K562 (cell line): ENCODE measurements around the gene RAB24. TPM values are rescaled to one million over a fixed set of nuclear protein-coding genes. Genes with fewer than 3 reads are reported as not detected.

Experiments
- ARID1B ChIP-seq: fragments of 450-650 bp; IDR thresholded peaks from 2 replicates; pipeline ENCODE4 v1.6.1; 2016; ENCODE audit warnings: antibody characterized with exemption, mild to moderate bottlenecking, inconsistent platforms
- CBX2 ChIP-seq: fragments of 200-600 bp; sonication (generic); IDR thresholded peaks from one replicate; pipeline ENCODE4 v1.6.1; 2012; ENCODE audit warnings: mild to moderate bottlenecking, low read length, inconsistent platforms; ENCODE audit not compliant: insufficient read depth, poor library complexity, severe bottlenecking
- CEBPZ ChIP-seq: fragments of 150-350 bp; IDR thresholded peaks from 2 replicates; pipeline ENCODE4 v1.6.1; 2014; ENCODE audit warnings: low read depth, mild to moderate bottlenecking, low read length, borderline replicate concordance
- CREM ChIP-seq: IDR thresholded peaks from 2 replicates; pipeline ENCODE4 v1.6.1; 2014; ENCODE audit warnings: antibody characterized with exemption, low read depth
- DEAF1 ChIP-seq: fragments of 450-650 bp; formaldehyde crosslinking; IDR thresholded peaks from 2 replicates; pipeline ENCODE4 v1.4.0; 2020; ENCODE audit warnings: mild to moderate bottlenecking, moderate library complexity
- GABPB1 ChIP-seq: sonication (generic); formaldehyde crosslinking; IDR thresholded peaks from 2 replicates; pipeline ENCODE4 v1.8.0; 2022; ENCODE audit warnings: mild to moderate bottlenecking, missing genetic modification reagents
- NBN ChIP-seq: fragments of 450-650 bp; IDR thresholded peaks from 2 replicates; pipeline ENCODE4 v1.6.1; 2016; ENCODE audit warnings: low read depth, mild to moderate bottlenecking
- PPARD ChIP-seq: fragments of 250-450 bp; sonication (Bioruptor Pico); IDR thresholded peaks from 2 replicates; pipeline ENCODE4 v1.8.0; 2022; ENCODE audit warnings: inconsistent platforms, mild to moderate bottlenecking, moderate library complexity
- RBM22 ChIP-seq: fragments of 200-400 bp; formaldehyde crosslinking; IDR thresholded peaks from 2 replicates; pipeline ENCODE4 v1.6.1; 2018; ENCODE audit warnings: low read length, low read depth; ENCODE audit not compliant: poor library complexity, severe bottlenecking
- TEAD2 ChIP-seq: fragments of 450-650 bp; IDR thresholded peaks from 2 replicates; pipeline ENCODE4 v1.6.1; 2016; ENCODE audit warnings: missing genetic modification characterization, control low read depth, missing compliant biosample characterization
- TGIF2 ChIP-seq: sonication (generic); formaldehyde crosslinking; IDR thresholded peaks from 2 replicates; pipeline ENCODE4 v1.8.1; 2022; ENCODE audit warnings: mild to moderate bottlenecking, missing genetic modification reagents, moderate library complexity
- ZNF146 ChIP-seq: IDR thresholded peaks from one replicate; pipeline ENCODE4 v1.6.1; 2018; ENCODE audit warnings: missing compliant biosample characterization; ENCODE audit not compliant: unreplicated experiment
- ZNF165 ChIP-seq: fragments of 250-450 bp; sonication (Bioruptor Pico); IDR thresholded peaks from 2 replicates; pipeline ENCODE4 v1.4.0; 2020; ENCODE audit warnings: borderline replicate concordance
- ZNF282 ChIP-seq: sonication (generic); formaldehyde crosslinking; IDR thresholded peaks from 2 replicates; pipeline ENCODE4 v1.8.1; 2023; ENCODE audit warnings: missing genetic modification reagents
- polyA plus RNA-seq, 8 experiments: library from polyadenylated mRNA; depleted of rRNA in 4 of 8; stranded (reverse) in 5 of 8; unstranded in 3 of 8; fragments of >200 nt; fragmentation: Nextera tagmentation in 2 of 8; fragmentation: Illumina TruSeq in 1 of 8; extraction: Ambion mirVana in 2 of 8; extraction: Trizol in 1 of 8; gene quantifications; 2 replicates each; pipeline versions ENCODE4 v1.2.1 to v1.2.3, GENCODE V29; 2011 to 2014; ENCODE audit warnings: inconsistent platforms in 1 of 8, missing spikeins in 1 of 8
- total RNA-seq, 7 experiments: library from RNA; depleted of rRNA in 6 of 7; stranded (reverse); fragments of >200 nt in 6 of 7; fragmentation: Illumina TruSeq in 2 of 7; extraction: Trizol in 2 of 7; gene quantifications; 2 replicates each; pipeline versions ENCODE4 v1.2.1 to v1.2.3, GENCODE V29; 2011 to 2021; ENCODE audit warnings: low replicate concordance in 1 of 7
- TF ChIP-seq, protein P1 (sequence below): fragments of 250-450 bp; sonication (Bioruptor Pico); IDR thresholded peaks from 2 replicates; pipeline ENCODE4 v1.5.0; 2022; ENCODE audit warnings: mild to moderate bottlenecking
- TF ChIP-seq, protein P2 (sequence below): fragments of 450-650 bp; IDR thresholded peaks from 2 replicates; pipeline ENCODE4 v1.6.1; 2018; ENCODE audit warnings: mild to moderate bottlenecking, low read depth; ENCODE audit not compliant: partially characterized antibody
- TF ChIP-seq, protein P3 (sequence below): fragments of 450-650 bp; formaldehyde crosslinking; IDR thresholded peaks from 2 replicates; pipeline ENCODE4 v1.4.0; 2020; ENCODE audit warnings: mild to moderate bottlenecking, moderate library complexity

RAB24 gene
- total and polyA plus RNA-seq, 9 of the 15 experiments (the other 6 are each of a cell fraction or from before 2014, with no cell fraction given) = 13.9 to 107 (median 34.8) TPM

GRCh38 chr5:177309351-177310191, 6.1 kb upstream of the RAB24 start (continued):
- TF ChIP-seq, protein P1, sequence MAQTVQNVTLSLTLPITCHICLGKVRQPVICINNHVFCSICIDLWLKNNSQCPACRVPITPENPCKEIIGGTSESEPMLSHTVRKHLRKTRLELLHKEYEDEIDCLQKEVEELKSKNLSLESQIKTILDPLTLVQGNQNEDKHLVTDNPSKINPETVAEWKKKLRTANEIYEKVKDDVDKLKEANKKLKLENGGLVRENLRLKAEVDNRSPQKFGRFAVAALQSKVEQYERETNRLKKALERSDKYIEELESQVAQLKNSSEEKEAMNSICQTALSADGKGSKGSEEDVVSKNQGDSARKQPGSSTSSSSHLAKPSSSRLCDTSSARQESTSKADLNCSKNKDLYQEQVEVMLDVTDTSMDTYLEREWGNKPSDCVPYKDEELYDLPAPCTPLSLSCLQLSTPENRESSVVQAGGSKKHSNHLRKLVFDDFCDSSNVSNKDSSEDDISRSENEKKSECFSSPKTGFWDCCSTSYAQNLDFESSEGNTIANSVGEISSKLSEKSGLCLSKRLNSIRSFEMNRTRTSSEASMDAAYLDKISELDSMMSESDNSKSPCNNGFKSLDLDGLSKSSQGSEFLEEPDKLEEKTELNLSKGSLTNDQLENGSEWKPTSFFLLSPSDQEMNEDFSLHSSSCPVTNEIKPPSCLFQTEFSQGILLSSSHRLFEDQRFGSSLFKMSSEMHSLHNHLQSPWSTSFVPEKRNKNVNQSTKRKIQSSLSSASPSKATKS = no peak
- TF ChIP-seq DEAF1 = no peak
- peak; percentile 34; the same call in 1 of the 2 replicates for TF ChIP-seq CREM
- no peak for TF ChIP-seq ZNF282
- TF ChIP-seq RBM22 = no peak
- no peak for TF ChIP-seq PPARD (CRISPR knock-in tag)
- TF ChIP-seq ARID1B = no peak
- TF ChIP-seq, protein P2, sequence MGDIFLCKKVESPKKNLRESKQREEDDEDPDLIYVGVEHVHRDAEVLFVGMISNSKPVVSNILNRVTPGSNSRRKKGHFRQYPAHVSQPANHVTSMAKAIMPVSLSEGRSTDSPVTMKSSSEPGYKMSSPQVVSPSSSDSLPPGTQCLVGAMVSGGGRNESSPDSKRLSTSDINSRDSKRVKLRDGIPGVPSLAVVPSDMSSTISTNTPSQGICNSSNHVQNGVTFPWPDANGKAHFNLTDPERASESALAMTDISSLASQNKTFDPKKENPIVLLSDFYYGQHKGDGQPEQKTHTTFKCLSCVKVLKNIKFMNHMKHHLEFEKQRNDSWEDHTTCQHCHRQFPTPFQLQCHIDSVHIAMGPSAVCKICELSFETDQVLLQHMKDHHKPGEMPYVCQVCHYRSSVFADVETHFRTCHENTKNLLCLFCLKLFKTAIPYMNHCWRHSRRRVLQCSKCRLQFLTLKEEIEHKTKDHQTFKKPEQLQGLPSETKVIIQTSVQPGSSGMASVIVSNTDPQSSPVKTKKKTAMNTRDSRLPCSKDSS = no peak
- TF ChIP-seq CBX2 = no peak
- TF ChIP-seq NBN = no peak
- no peak for TF ChIP-seq GABPB1 (CRISPR knock-in tag)
- no peak for TF ChIP-seq TGIF2 (CRISPR knock-in tag)
- TF ChIP-seq, protein P3, sequence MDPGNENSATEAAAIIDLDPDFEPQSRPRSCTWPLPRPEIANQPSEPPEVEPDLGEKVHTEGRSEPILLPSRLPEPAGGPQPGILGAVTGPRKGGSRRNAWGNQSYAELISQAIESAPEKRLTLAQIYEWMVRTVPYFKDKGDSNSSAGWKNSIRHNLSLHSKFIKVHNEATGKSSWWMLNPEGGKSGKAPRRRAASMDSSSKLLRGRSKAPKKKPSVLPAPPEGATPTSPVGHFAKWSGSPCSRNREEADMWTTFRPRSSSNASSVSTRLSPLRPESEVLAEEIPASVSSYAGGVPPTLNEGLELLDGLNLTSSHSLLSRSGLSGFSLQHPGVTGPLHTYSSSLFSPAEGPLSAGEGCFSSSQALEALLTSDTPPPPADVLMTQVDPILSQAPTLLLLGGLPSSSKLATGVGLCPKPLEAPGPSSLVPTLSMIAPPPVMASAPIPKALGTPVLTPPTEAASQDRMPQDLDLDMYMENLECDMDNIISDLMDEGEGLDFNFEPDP (CRISPR knock-in tag) = no peak
- no peak for TF ChIP-seq CEBPZ
- TF ChIP-seq TEAD2 = no peak
- no peak for TF ChIP-seq ZNF146 (CRISPR knock-in tag)
- TF ChIP-seq ZNF165 = no peak
